HG03135 (cell line): ENCODE data around the gene MACF1.
"Not testable (repeated sequence)": the region's sequence is repeated elsewhere in the genome, so short reads cannot be mapped to it uniquely, and the experiment has no call there.

Experiments used
- ATAC-seq: cut with Tn5 transposase; IDR thresholded peaks from one replicate; pipeline ENCODE4 v1.9.1; 2021; ENCODE audit warnings: mild to moderate bottlenecking, moderate library complexity; ENCODE audit not compliant: unreplicated experiment

Gene MACF1

DNA sequence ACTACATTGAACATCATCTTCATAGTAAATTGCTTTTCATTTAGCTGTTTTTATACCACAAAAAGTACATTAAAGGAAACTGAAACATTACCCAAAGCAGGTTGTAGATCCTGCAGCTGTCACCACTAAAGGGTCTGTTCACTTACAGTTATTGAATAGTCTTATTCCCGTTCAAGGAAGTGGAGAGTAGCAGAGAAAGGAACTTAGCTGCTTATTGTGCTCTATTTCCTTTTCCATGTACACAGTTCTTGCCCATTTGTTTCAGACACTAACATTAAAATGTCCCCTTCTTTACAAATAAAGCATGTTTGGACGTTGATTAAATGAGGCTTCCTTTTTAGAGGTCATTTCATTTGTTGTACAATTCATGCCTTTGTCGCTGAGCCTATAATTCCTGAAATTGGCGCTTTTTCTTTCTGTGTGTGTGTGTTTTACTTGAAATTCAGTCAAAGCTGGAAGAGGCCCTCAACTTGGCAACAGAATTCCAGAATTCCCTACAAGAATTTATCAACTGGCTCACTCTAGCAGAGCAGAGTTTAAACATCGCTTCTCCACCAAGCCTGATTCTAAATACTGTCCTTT is 242.6 kb downstream of the MACF1 start:
- ATAC-seq, result no peak

DNA sequence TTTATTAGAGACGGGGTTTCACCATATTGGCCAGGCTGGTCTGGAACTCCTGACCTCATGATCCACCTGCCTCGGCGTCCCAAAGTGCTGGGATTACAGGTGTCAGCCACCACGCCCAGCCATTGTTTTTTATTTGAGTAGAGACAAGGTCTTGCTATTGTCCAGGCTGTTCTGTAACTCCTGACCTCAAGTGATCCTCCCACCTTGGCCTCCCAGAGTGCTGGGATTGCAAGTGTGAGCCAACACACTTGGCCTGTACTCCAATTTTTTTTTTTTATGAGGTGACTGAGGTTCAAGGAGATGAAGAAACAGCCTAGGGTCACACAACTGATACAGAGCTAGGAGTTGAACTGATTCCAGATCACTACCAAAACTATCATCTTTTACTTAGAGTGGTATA is 245.5 kb downstream of the MACF1 start:
- ATAC-seq, result not testable (repeated sequence)

DNA sequence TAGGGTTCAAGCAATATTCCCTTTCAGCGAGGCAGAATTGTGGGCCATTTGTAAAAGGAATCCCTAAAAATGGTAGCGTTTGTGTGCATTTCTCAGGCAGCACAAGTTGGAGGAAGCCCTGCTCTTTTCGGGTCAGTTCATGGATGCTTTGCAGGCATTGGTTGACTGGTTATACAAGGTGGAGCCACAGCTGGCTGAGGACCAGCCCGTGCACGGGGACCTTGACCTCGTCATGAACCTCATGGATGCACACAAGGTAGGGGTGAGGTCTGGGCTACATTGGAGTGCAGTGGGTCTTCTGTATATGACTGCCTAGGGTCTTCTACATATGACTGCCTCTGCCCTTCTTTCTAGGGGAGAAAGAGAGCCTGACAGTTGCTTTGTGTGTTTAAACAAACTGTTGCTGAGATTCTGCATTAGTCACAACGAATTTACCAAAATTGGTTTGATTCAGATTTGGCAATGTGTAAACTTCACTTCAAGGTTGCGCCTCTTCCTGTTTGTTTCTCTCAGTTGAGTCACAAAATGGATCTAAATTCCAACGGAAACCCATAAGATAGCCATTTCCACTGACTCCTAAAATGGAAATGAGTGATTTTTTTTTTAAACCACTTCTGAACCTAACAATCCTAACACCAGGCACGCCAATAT is 246.6 kb downstream of the MACF1 start:
- no peak for ATAC-seq

DNA sequence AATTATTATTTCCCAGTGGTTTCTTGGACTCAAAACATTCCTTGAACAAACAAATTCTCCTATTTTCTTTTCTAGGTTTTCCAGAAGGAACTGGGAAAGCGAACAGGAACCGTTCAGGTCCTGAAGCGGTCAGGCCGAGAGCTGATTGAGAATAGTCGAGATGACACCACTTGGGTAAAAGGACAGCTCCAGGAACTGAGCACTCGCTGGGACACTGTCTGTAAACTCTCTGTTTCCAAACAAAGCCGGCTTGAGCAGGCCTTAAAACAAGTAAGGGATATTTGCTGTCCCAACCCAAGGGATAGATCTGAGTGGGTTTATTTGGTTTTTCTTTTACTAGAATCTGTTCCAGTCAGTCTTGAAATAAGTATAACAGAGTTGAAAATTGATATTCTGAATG is 247.6 kb downstream of the MACF1 start:
- ATAC-seq, result no peak

GRCh38 chr1:39452540-39452939 is 248.0 kb downstream of the MACF1 start:
- ATAC-seq, result no peak

GRCh38 chr1:39453603-39454002 is 249.1 kb downstream of the MACF1 start:
- ATAC-seq, result no peak

- ATAC-seq, result no peak
Measured at GRCh38 chr1:39458991-39459390, 254.5 kb downstream of the MACF1 start.

DNA sequence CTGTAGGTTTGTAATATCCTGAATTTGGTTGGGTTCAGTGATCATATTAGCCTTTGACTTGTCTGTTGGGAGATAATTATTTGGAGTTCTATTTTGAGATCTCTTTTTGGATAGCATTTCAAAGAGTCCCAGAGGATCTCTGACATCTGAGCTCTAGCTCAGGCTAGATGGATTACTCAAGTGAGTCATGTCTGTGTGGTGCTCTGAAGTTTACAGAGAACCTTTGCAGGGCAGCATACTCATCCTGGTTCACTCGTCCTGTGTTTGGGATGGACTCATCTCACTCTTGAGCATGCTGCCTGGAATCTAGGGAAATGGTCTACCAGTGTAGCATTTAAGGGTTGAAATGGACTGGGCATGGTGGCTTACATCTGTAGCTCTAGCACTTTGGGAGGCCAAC is 257.6 kb downstream of the MACF1 start:
- ATAC-seq, result no peak

- ATAC-seq, result no peak
Measured at GRCh38 chr1:39466413-39467107, 262.1 kb downstream of the MACF1 start.

DNA sequence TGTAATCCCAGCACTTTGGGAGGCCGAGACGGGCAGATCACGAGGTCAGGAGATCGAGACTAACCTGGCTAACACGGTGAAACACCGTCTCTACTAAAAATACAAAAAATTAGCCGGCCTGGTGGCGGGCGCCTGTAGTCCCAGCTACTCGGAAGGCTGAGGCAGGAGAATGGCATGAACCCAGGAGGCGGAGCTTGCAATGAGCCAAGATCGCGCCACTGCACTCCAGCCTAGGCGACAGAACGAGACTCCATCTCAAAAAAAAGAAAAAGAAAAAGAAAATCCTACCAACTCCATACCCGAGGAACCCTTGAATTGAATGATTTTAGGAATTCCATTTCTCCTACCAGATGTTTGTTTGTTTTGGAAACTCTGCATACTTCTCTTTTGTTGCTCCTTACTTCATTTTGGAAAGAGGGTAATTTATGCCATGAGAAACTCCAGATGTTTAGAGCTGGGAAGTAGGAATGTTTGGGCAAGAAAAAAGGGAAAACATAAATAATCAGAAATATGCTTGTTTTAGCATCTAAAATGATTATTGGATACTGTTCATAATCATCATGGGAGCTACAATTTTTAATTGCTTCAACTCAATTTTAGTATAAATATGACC is 262.7 kb downstream of the MACF1 start:
- not testable (repeated sequence) for ATAC-seq

DNA sequence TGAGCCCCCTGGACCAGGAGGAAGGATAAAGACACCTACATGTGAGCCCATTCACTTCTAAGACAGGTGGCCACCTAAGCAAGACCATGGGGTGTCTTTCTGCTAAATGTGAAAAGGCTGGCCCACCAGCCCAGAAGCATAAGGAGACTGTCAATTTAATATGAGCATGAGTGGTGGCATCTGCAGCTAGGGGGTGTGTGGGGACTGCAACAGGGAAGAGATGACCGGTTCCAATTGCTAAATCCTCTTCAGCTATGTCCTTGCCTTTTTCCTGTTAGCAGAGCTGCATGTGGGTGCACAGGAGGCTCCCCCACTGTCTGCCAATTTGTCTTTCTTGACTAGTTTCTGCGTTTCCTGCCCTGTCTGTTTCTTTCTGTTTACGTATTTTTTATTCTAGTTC is 264.7 kb downstream of the MACF1 start:
- no peak for ATAC-seq

- no peak for ATAC-seq
Measured at GRCh38 chr1:39470040-39470439, 265.5 kb downstream of the MACF1 start.

- no peak for ATAC-seq
Measured at GRCh38 chr1:39472826-39473225, 268.3 kb downstream of the MACF1 start.

GRCh38 chr1:39473324-39473723 is 268.8 kb downstream of the MACF1 start:
- ATAC-seq, result no peak

GRCh38 chr1:39474810-39475209 is 270.3 kb downstream of the MACF1 start:
- ATAC-seq, result no peak

GRCh38 chr1:39475551-39475950 is 271.1 kb downstream of the MACF1 start:
- not testable (repeated sequence) for ATAC-seq

DNA sequence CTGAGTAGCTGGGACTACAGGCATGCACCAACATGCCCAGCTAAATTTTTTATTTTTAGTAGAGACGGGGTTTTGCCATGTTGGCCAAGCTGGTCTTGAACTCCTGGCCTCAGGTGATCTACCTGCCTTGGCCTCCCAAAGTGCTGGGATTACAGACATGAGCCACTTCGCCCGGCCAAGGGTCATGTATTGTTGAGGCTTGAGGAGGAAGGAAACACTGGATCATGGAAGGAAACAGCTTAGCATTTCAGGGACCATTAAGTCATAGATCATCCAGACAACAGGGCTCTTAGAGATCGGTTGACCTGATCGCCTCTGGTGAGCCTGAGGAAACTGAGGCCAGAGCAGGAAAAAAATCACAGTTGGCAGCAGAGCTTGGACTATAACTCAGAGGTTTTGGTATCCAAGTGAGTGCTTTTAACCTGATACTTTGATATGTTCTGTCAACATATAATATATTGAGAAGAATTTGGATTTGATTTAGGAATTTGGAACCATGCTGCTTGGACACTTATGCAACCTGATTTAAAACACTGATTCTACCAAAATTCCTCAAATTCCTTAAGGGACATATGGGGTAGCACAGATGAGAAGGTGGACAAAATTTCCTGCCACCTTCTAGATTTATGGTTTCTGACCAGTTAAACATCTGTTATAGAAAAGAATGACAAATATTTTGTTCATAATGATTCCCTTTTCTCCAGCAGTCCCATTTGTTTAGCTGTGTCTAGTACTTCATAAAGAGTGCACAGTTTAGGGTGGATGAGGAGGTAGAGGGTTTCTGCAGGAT is 273.8 kb downstream of the MACF1 start:
- no peak for ATAC-seq

- ATAC-seq, result no peak
Measured at GRCh38 chr1:39481289-39481688, 276.8 kb downstream of the MACF1 start.

DNA sequence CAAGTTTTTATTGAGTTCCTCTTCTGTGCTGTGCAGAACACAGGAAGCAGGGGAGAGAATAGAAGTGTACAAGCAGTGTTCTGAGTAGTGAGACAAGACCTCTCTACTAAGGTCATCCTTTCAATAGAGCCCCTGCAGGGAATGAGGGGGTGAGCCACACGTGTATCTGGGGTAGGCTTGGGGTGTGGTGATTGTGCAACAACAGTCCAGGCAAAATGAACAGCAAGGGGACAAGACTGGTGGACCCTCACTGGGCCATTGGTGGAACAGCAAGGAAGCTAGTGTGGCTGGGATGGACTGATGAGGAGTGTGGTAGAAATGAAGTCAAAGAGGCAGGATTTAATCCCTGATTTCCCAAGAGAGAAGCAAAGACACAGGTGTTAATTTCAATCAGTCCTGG is 278.8 kb downstream of the MACF1 start:
- ATAC-seq, result no peak

DNA sequence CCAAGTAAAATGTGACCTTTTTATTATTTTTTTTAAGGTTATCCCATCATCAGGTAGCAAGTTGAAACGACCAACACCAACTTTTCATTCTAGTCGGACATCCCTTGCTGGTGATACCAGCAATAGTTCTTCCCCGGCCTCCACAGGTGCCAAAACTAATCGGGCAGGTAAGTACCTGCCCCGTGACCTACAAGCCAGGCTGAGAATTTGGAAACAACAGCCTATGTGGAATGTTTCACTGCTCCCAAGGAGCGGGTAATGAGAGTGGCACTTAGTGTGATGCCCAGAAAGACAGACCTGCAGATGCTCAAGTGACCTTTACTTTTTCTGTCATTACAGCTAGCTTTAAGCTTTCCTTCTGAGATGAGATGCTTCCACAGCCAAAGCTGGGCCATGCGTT is 280.1 kb downstream of the MACF1 start:
- no peak for ATAC-seq
